Peyer's patch (tissue), 4 donors: ENCODE measurements around the gene DNAH6. TPM values are rescaled to one million over a fixed set of nuclear protein-coding genes. Genes with fewer than 3 reads are reported as not detected.

ENCODE experiments used
- DNase-seq, 3 donors: peaks; one replicate each; pipeline ENCODE4 v3.0.0-alpha.2; 2017 to 2019
- H3K27ac ChIP-seq, 4 donors: fragments of 200-600 bp; sonication (generic); one replicate each; pipeline ENCODE4 v1.5.1; 2016 to 2019
- H3K27me3 ChIP-seq, 2 donors: fragments of 200-600 bp; sonication (generic); one replicate each; pipeline ENCODE4 v1.5.1; 2019
- H3K36me3 ChIP-seq, 3 donors: fragments of 200-600 bp; sonication (generic); one replicate each; pipeline ENCODE4 v1.5.1; 2016 to 2019
- H3K4me1 ChIP-seq, 4 donors: fragments of 200-600 bp; sonication (generic); one replicate each; pipeline ENCODE4 v1.5.1; 2016 to 2019
- H3K4me3 ChIP-seq, 4 donors: fragments of 200-600 bp; sonication (generic); 1 replicate in 3 of 4; 2 replicates in 1 of 4; pipeline ENCODE4 v1.5.1; 2016 to 2019; ENCODE audit warnings: mild to moderate bottlenecking in 1 of 4
- H3K9me3 ChIP-seq, 4 donors: fragments of 200-600 bp; sonication (generic); one replicate each; pipeline ENCODE4 v1.5.1; 2016 to 2019; ENCODE audit warnings: mild to moderate bottlenecking in 1 of 4
- CTCF ChIP-seq, 6 experiments: fragments of 450-650 bp in 4 of 6; fragments of 200-600 bp in 2 of 6; sonication (generic) in 1 of 6; IDR thresholded peaks; one replicate each; pipeline ENCODE4 v1.5.1; 2017 to 2019; ENCODE audit warnings: antibody characterized with exemption in 6 of 6, mild to moderate bottlenecking in 3 of 6, moderate library complexity in 1 of 6
- POLR2A ChIP-seq, 2 donors: fragments of 450-650 bp; IDR thresholded peaks; one replicate each; pipeline ENCODE4 v1.5.1; 2017; ENCODE audit warnings: antibody characterized with exemption in 2 of 2, mild to moderate bottlenecking in 2 of 2, moderate library complexity in 2 of 2
- total RNA-seq, 4 donors: library from RNA; depleted of rRNA; stranded (reverse); fragments of >200 nt; gene quantifications; one replicate each; pipeline ENCODE4 v1.1.0, GENCODE V29; 2016

DNAH6 gene
- total RNA-seq, 4 donors from 2014 or later: under 0.01 to 4.2 (median 1.3) TPM

- Histone ChIP-seq H3K27ac (no peak overlapping the region), H3K4me3 (no peak overlapping the region), H3K36me3 (no peaks in the 10 kb centered on the region), H3K9me3 (no peaks in the 10 kb centered on the region), H3K27me3 (no peaks in the 10 kb centered on the region), H3K4me1 (peaks cover 0 to 11% (median 7%) of the 10 kb centered on the region in 4 donors)
- no peak for DNase-seq
- TF ChIP-seq POLR2A (IDR thresholded peaks at IDR 0.05): no peak
- no peak for TF ChIP-seq CTCF (IDR thresholded peaks at IDR 0.05)
These were observed 269.7 kb downstream of the DNAH6 start for GRCh38 chr2:84785950-84786349.

GRCh38 chr2:84786601-84787000, 270.3 kb downstream of the DNAH6 start:
- Histone ChIP-seq H3K9me3 (no peaks in the 10 kb centered on the region), H3K36me3 (no peaks in the 10 kb centered on the region), H3K4me3 (no peak overlapping the region), H3K27ac (no peak overlapping the region), H3K4me1 (peaks cover 0 to 11% (median 7%) of the 10 kb centered on the region in 4 donors), H3K27me3 (no peaks in the 10 kb centered on the region)
- no peak for TF ChIP-seq CTCF (IDR thresholded peaks at IDR 0.05)
- no peak for TF ChIP-seq POLR2A (IDR thresholded peaks at IDR 0.05)
- DNase-seq: no peak

GRCh38 chr2:84788027-84788426, 271.7 kb downstream of the DNAH6 start:
- Histone ChIP-seq H3K9me3 (no peaks in the 10 kb centered on the region), H3K4me1 (no peaks in the 10 kb centered on the region), H3K36me3 (no peaks in the 10 kb centered on the region), H3K4me3 (no peak overlapping the region), H3K27ac (no peak overlapping the region), H3K27me3 (no peaks in the 10 kb centered on the region)
- TF ChIP-seq CTCF (IDR thresholded peaks at IDR 0.05) (no peak), POLR2A (IDR thresholded peaks at IDR 0.05) (no peak)
- no peak for DNase-seq

GRCh38 chr2:84788498-84788897, 272.2 kb downstream of the DNAH6 start:
- no peak for DNase-seq
- Histone ChIP-seq H3K36me3 (no peaks in the 10 kb centered on the region), H3K9me3 (no peaks in the 10 kb centered on the region), H3K4me3 (no peak overlapping the region), H3K27ac (no peak overlapping the region), H3K4me1 (no peaks in the 10 kb centered on the region), H3K27me3 (no peaks in the 10 kb centered on the region)
- TF ChIP-seq POLR2A (IDR thresholded peaks at IDR 0.05) (no peak), CTCF (IDR thresholded peaks at IDR 0.05) (no peak)

- Histone ChIP-seq H3K36me3 (no peaks in the 10 kb centered on the region), H3K9me3 (no peaks in the 10 kb centered on the region), H3K4me3 (no peak overlapping the region), H3K27me3 (no peaks in the 10 kb centered on the region), H3K27ac (no peak overlapping the region), H3K4me1 (no peaks in the 10 kb centered on the region)
- no peak for DNase-seq
- TF ChIP-seq POLR2A (IDR thresholded peaks at IDR 0.05) (no peak), CTCF (IDR thresholded peaks at IDR 0.05) (no peak)
These were observed 276.7 kb downstream of the DNAH6 start for GRCh38 chr2:84792856-84793522.

GRCh38 chr2:84793641-84794040, 277.3 kb downstream of the DNAH6 start:
- no peaks in the 10 kb centered on the region for H3K27me3 ChIP-seq
- no peak for DNase-seq
- no peaks in the 10 kb centered on the region for H3K36me3 ChIP-seq
- no peak overlapping the region for H3K27ac ChIP-seq
- TF ChIP-seq CTCF (IDR thresholded peaks at IDR 0.05) (no peak), POLR2A (IDR thresholded peaks at IDR 0.05) (no peak)
- H3K4me1 ChIP-seq: no peaks in the 10 kb centered on the region
- no peaks in the 10 kb centered on the region for H3K9me3 ChIP-seq
- no peak overlapping the region for H3K4me3 ChIP-seq
